OCI-LY3 (cell line): ENCODE measurements around the gene LRP5.

Experiments
- H2AFZ ChIP-seq: fragments of 200-600, 300-600 bp; shearing (Covaris generic); 2 replicates; pipeline ENCODE4 v1.6.0; 2014; ENCODE audit warnings: antibody characterized with exemption, low read depth, low read length
- H3K27ac ChIP-seq: fragments of 200-600, 300-600 bp; sonication (generic); 2 replicates; pipeline ENCODE4 v1.5.1; 2014; ENCODE audit warnings: mild to moderate bottlenecking, low read length, moderate library complexity, mixed read lengths
- H3K27me3 ChIP-seq: fragments of 200-600, 300-600 bp; sonication (generic); 2 replicates; pipeline ENCODE4 v1.6.1; 2014; ENCODE audit warnings: low read depth, low read length, mixed read lengths
- H3K36me3 ChIP-seq: fragments of 200-600, 300-600 bp; sonication (generic); replicated peaks from 2 replicates; pipeline ENCODE3; 2014; ENCODE audit warnings: low read depth, low read length, mixed read lengths
- H3K4me1 ChIP-seq: fragments of 300-600, 200-600 bp; sonication (generic); 2 replicates; pipeline ENCODE4 v1.6.1; 2014; ENCODE audit warnings: low read length, mixed read lengths
- H3K4me2 ChIP-seq: fragments of 200-600, 300-600 bp; sonication (generic); 2 replicates; pipeline ENCODE4 v1.6.1; 2014; ENCODE audit warnings: low read length, mixed read lengths
- H3K4me3 ChIP-seq: fragments of 300-600, 200-600 bp; sonication (generic); 2 replicates; pipeline ENCODE4 v1.5.1; 2014; ENCODE audit warnings: antibody characterized with exemption, mild to moderate bottlenecking, low read length, moderate library complexity
- H3K79me2 ChIP-seq: fragments of 300-600, 200-600 bp; shearing (Covaris generic); 2 replicates; pipeline ENCODE4 v1.6.1; 2014; ENCODE audit warnings: mild to moderate bottlenecking, low read length, mixed read lengths
- H3K9ac ChIP-seq: fragments of 300-600, 200-600 bp; shearing (Covaris generic); 2 replicates; pipeline ENCODE4 v1.6.0; 2014; ENCODE audit warnings: mild to moderate bottlenecking, low read length, moderate library complexity
- H3K9me3 ChIP-seq: fragments of 200-600, 300-600 bp; shearing (Covaris generic); 2 replicates; pipeline ENCODE4 v1.6.1; 2014; ENCODE audit warnings: low read length, mixed read lengths; ENCODE audit not compliant: insufficient read depth
- H4K20me1 ChIP-seq: fragments of 200-600, 300-600 bp; sonication (generic); 2 replicates; pipeline ENCODE4 v1.6.1; 2016; ENCODE audit warnings: low read length, mixed read lengths; ENCODE audit not compliant: insufficient read depth
- CTCF ChIP-seq: fragments of 200-600, 300-600 bp; sonication (generic); IDR thresholded peaks from 2 replicates; pipeline ENCODE4 v1.5.1; 2014; ENCODE audit warnings: antibody characterized with exemption, low read length, low read depth
- EZH2phosphoT487 ChIP-seq: fragments of 200-600 bp; shearing (Covaris generic); IDR thresholded peaks from 2 replicates; pipeline ENCODE4 v1.6.1; 2018; ENCODE audit warnings: antibody characterized with exemption, mixed run types, low read depth

The LRP5 gene

GRCh38 chr11:68349461-68350249, 37.3 kb downstream of the LRP5 start:
- Histone ChIP-seq H3K9me3 (no peaks in the 10 kb centered on the region), H3K36me3 (peaks cover 8% of the 10 kb centered on the region), H3K4me2 (no peak overlapping the region), H3K4me1 (no peaks in the 10 kb centered on the region), H3K9ac (no peak overlapping the region), H4K20me1 (peaks cover 15% of the 10 kb centered on the region), H3K79me2 (peaks cover 11% of the 10 kb centered on the region), H3K27ac (no peak overlapping the region), H2AFZ (no peak overlapping the region), H3K27me3 (no peaks in the 10 kb centered on the region), H3K4me3 (no peak overlapping the region)
- TF ChIP-seq EZH2phosphoT487 (no peak), CTCF (no peak)

DNA sequence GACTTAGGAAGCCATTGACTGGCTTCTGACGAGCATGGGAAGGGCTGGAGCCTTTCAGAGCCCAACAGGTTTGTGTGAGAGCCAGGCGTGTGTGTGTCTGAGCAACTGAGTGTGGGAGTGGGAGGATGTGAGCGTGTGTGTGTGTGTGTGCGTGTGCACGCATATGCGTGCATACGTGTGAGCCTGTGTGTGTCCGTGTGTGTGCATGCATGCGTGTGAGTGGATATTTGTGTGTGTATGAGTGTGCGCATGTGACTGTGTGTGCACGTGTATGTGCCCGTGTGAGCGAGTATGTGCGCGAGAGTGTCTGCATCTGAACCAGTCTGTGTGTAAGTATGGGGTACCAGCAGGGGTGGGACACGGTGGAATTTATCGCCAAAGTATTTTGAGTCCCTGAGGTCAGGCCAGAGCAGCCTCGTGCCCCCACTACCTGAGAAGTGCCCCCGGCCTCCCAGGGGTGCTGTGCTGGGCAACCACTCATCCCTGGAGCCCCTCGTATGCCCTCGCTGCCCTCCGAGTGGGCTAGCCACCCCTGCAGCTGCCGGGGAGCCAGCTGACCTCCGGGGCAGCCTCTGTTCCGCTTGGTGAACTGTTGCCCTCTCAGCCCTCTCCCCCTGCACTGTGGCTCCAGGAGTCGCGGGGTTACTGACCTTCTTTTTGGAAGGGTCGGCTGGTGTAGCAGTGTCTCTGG, 38.5 kb downstream of the LRP5 start:
- no peaks in the 10 kb centered on the region for H3K27me3 ChIP-seq
- no peaks in the 10 kb centered on the region for H3K9me3 ChIP-seq
- H4K20me1 ChIP-seq = peaks cover 19% of the 10 kb centered on the region
- H3K4me1 ChIP-seq = no peaks in the 10 kb centered on the region
- no peak overlapping the region for H3K27ac ChIP-seq
- peaks cover 11% of the 10 kb centered on the region for H3K79me2 ChIP-seq
- no peak overlapping the region for H2AFZ ChIP-seq
- H3K36me3 ChIP-seq = peaks cover 2% of the 10 kb centered on the region
- H3K9ac ChIP-seq = no peak overlapping the region
- no peak overlapping the region for H3K4me2 ChIP-seq
- H3K4me3 ChIP-seq = no peak overlapping the region
- TF ChIP-seq EZH2phosphoT487 (no peak), CTCF (no peak)

GRCh38 chr11:68351450-68352275, 39.3 kb downstream of the LRP5 start:
- Histone ChIP-seq H3K9me3 (no peaks in the 10 kb centered on the region), H3K27me3 (no peaks in the 10 kb centered on the region), H3K79me2 (peaks cover 4% of the 10 kb centered on the region), H2AFZ (no peak overlapping the region), H3K27ac (no peak overlapping the region), H3K4me3 (no peak overlapping the region), H3K4me1 (no peaks in the 10 kb centered on the region), H3K4me2 (no peak overlapping the region), H4K20me1 (peaks cover 22% of the 10 kb centered on the region), H3K9ac (no peak overlapping the region), H3K36me3 (no peaks in the 10 kb centered on the region)
- TF ChIP-seq EZH2phosphoT487 = no peak
- TF ChIP-seq CTCF = no peak

GRCh38 chr11:68352591-68352990, 40.2 kb downstream of the LRP5 start:
- Histone ChIP-seq H3K9me3 (no peaks in the 10 kb centered on the region), H3K4me2 (no peak overlapping the region), H3K79me2 (no peaks in the 10 kb centered on the region), H3K4me3 (no peak overlapping the region), H3K9ac (no peak overlapping the region), H3K4me1 (no peaks in the 10 kb centered on the region), H3K27ac (no peak overlapping the region), H3K36me3 (peaks cover 1% of the 10 kb centered on the region), H2AFZ (no peak overlapping the region), H3K27me3 (no peaks in the 10 kb centered on the region), H4K20me1 (peaks cover 22% of the 10 kb centered on the region)
- TF ChIP-seq EZH2phosphoT487 (no peak), CTCF (no peak)
